ENCODE data around the gene UBE4B. TPM values are rescaled to one million over a fixed set of nuclear protein-coding genes. Genes with fewer than 3 reads are reported as not detected.

Gene UBE4B
- total and polyA plus RNA-seq, 9 of the 15 experiments (the other 6 are each of a cell fraction or from before 2014, with no cell fraction given): 11.7 to 73.7 (median 40.1) TPM

DNA sequence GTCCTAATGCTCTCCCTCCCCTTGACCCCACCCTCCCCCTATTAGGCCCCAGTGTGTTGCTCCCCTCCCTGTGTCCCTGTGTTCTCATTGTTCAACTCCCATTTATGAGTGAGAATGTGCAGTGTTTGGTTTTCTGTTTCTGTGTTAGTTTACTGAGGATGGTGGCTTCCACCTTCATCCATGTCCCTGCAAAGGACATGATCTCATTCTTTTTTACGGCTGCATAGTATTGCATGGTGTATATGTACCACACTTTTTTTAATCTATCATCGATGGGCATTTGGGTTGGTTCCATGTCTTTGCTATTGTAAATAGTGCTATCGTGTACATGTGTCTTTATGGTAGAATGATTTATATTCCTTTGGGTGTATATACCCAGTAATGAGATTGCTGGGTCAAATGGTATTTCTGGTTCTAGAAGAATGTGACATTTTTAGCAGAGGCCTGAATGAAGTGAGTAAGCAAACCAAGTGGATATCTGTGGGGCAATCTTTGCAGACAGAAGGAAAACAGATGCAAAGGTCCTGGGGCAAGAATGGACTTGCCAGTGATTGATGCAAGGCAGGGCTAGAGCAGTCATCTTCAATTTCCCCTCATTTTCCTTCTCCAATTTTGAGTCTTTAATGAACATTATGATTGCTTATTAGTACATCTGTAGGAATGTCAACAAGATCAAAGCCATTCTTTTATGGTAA is 50.2 kb downstream of the UBE4B start:
- 88% methylated on average over 3 of the region's 3 CpGs for WGBS (ENCODE audit: insufficient coverage, low coverage, missing lambda C conversion rate)
- Histone ChIP-seq H3K9ac (ENCODE audit: insufficient read depth in 1 of 2, low read depth in 2 of 2, low read length in 2 of 2) (no peak overlapping the region), H3K4me2 (ENCODE audit: insufficient read depth, low read length) (no peak overlapping the region), H3K9me3 (replicated peaks; ENCODE audit: control insufficient read depth, insufficient read depth, low read depth, low read length) (no peaks in the 10 kb centered on the region), H2AFZ (ENCODE audit: low read depth, low read length) (no peak overlapping the region), H3K4me3 (no peak overlapping the region), H4K20me1 (replicated peaks; ENCODE audit: control insufficient read depth, insufficient read depth, low read length) (no peaks in the 10 kb centered on the region), H3K79me2 (ENCODE audit: control insufficient read depth, insufficient read depth, low read length) (peaks cover 42% of the 10 kb centered on the region), H3K9me1 (ENCODE audit: control insufficient read depth, insufficient read depth, low read length) (peaks cover 4% of the 10 kb centered on the region), H3K27me3 (ENCODE audit: control insufficient read depth in 2 of 2, insufficient read depth in 2 of 2, low read length in 2 of 2) (no peaks in the 10 kb centered on the region), H3K36me3 (ENCODE audit: control insufficient read depth, insufficient read depth, low read length) (peaks cover 28% of the 10 kb centered on the region), H3K4me1 (replicated peaks in 1 of 2; ENCODE audit: control insufficient read depth in 2 of 2, insufficient read depth in 2 of 2, low read length in 2 of 2) (peaks cover 0 to 10% of the 10 kb centered on the region in 2 experiments; a peak in 3 of 5 replicates), H3K27ac (ENCODE audit: extremely low read depth, low read depth, low read length) (no peak overlapping the region)
- ATAC-seq (no peak), FAIRE-seq (no peak), DNase-seq (ENCODE audit: extremely low read depth in 1 of 4, low spot score in 3 of 4) (no peak)
- ChIA-PET POLR2A (no interaction called here), CTCF (ENCODE audit: low intra/inter-chr PET ratio) (no interaction called here)
- intact Hi-C loops (cut with micrococcal nuclease): no loop called here
- TF ChIP-seq, protein P1, sequence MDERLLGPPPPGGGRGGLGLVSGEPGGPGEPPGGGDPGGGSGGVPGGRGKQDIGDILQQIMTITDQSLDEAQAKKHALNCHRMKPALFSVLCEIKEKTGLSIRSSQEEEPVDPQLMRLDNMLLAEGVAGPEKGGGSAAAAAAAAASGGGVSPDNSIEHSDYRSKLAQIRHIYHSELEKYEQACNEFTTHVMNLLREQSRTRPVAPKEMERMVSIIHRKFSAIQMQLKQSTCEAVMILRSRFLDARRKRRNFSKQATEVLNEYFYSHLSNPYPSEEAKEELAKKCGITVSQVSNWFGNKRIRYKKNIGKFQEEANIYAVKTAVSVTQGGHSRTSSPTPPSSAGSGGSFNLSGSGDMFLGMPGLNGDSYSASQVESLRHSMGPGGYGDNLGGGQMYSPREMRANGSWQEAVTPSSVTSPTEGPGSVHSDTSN (CRISPR knock-in tag; IDR thresholded peaks at IDR 0.05; ENCODE audit: low read depth): no peak
- TF ChIP-seq, protein P1 (tag; conservative IDR thresholded peaks at IDR 0.05; ENCODE audit: low read depth): peak; percentile 25; the same call in 1 of the 2 replicates
- TF ChIP-seq, protein P2, sequence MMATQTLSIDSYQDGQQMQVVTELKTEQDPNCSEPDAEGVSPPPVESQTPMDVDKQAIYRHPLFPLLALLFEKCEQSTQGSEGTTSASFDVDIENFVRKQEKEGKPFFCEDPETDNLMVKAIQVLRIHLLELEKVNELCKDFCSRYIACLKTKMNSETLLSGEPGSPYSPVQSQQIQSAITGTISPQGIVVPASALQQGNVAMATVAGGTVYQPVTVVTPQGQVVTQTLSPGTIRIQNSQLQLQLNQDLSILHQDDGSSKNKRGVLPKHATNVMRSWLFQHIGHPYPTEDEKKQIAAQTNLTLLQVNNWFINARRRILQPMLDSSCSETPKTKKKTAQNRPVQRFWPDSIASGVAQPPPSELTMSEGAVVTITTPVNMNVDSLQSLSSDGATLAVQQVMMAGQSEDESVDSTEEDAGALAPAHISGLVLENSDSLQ (IDR thresholded peaks at IDR 0.05): 0 out of 2 replicates have a peak, but pooled peaks have one; percentile 7
- TF ChIP-seq PRPF4 (IDR thresholded peaks at IDR 0.05; ENCODE audit: insufficient read depth, low read depth, low read length, poor library complexity, severe bottlenecking) (no peak), CC2D1A (IDR thresholded peaks at IDR 0.05) (no peak), RBM25 (IDR thresholded peaks at IDR 0.05; ENCODE audit: low read depth, low read length, severe bottlenecking) (peak; percentile 77), MCM5 (IDR thresholded peaks at IDR 0.05; ENCODE audit: low read depth) (no peak)
- TF ChIP-seq, protein P3, sequence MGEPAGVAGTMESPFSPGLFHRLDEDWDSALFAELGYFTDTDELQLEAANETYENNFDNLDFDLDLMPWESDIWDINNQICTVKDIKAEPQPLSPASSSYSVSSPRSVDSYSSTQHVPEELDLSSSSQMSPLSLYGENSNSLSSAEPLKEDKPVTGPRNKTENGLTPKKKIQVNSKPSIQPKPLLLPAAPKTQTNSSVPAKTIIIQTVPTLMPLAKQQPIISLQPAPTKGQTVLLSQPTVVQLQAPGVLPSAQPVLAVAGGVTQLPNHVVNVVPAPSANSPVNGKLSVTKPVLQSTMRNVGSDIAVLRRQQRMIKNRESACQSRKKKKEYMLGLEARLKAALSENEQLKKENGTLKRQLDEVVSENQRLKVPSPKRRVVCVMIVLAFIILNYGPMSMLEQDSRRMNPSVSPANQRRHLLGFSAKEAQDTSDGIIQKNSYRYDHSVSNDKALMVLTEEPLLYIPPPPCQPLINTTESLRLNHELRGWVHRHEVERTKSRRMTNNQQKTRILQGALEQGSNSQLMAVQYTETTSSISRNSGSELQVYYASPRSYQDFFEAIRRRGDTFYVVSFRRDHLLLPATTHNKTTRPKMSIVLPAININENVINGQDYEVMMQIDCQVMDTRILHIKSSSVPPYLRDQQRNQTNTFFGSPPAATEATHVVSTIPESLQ (CRISPR knock-in tag; IDR thresholded peaks at IDR 0.05): no peak
- TF ChIP-seq, protein P4, sequence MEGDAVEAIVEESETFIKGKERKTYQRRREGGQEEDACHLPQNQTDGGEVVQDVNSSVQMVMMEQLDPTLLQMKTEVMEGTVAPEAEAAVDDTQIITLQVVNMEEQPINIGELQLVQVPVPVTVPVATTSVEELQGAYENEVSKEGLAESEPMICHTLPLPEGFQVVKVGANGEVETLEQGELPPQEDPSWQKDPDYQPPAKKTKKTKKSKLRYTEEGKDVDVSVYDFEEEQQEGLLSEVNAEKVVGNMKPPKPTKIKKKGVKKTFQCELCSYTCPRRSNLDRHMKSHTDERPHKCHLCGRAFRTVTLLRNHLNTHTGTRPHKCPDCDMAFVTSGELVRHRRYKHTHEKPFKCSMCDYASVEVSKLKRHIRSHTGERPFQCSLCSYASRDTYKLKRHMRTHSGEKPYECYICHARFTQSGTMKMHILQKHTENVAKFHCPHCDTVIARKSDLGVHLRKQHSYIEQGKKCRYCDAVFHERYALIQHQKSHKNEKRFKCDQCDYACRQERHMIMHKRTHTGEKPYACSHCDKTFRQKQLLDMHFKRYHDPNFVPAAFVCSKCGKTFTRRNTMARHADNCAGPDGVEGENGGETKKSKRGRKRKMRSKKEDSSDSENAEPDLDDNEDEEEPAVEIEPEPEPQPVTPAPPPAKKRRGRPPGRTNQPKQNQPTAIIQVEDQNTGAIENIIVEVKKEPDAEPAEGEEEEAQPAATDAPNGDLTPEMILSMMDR (IDR thresholded peaks at IDR 0.05 in 2 of 3, conservative IDR thresholded peaks at IDR 0.05 in 1 of 3; ENCODE audit: insufficient read depth in 2 of 3, low read depth in 1 of 3, low read length in 3 of 3): no peak
- BruUV-seq (replicated peaks): no TSS peak
- in situ Hi-C loops (cut with MboI): no loop called here

Data from K562 (cell line).